Measurements from ENCODE around the gene HSPG2. TPM values are rescaled to one million over a fixed set of nuclear protein-coding genes. Genes with fewer than 3 reads are reported as not detected.

HSPG2 gene
- total and polyA plus RNA-seq, 2 donors (not counting 1 experiment from before 2014, with no cell fraction given), result 2.0 to 4.5 TPM

- WGBS (ENCODE audit: insufficient coverage), result no CpG with 5 or more reads among the region's 4 CpGs
- Mint-ChIP-seq H3K9me3 (ENCODE audit: insufficient read depth) (peaks cover 10% of the 10 kb centered on the region), H3K27ac (no peak overlapping the region), H3K4me3 (no peak overlapping the region), H3K4me1 (no peaks in the 10 kb centered on the region), H3K27me3 (no peaks in the 10 kb centered on the region)
- ATAC-seq (ENCODE audit: low read depth), result no peak
- DNase-seq, result no peak
- POLR2A ChIA-PET, result no interaction called here
- CTCF ChIA-PET, result no interaction called here
- intact Hi-C loops (cut with micrococcal nuclease), result no loop called here
- H3K36me3 ChIP-seq (replicated peaks in 1 of 2; ENCODE audit: control extremely low read depth in 1 of 2, control insufficient read depth in 1 of 2, extremely low read depth in 1 of 2, insufficient read depth in 2 of 2, low read length in 1 of 2), result peaks cover 0 to 2% of the 10 kb centered on the region in 2 experiments
- H3K9me3 ChIP-seq (ENCODE audit: control extremely low read depth in 1 of 3, control insufficient read depth in 2 of 3, insufficient read depth in 1 of 3, low read length in 2 of 3), result peaks cover 0 to 30% (median 11%) of the 10 kb centered on the region in 3 donors
- H3K9ac ChIP-seq (ENCODE audit: low read length), result no peak overlapping the region
- no peak overlapping the region for H2AFZ ChIP-seq (ENCODE audit: insufficient read depth, low read depth, low read length, poor library complexity, severe bottlenecking)
- H3K4me1 ChIP-seq (ENCODE audit: control insufficient read depth in 2 of 2, insufficient read depth in 2 of 2, low read length in 2 of 2), result no peaks in the 10 kb centered on the region
- no peak for TF ChIP-seq EZH2 (IDR thresholded peaks at IDR 0.05; ENCODE audit: borderline replicate concordance, insufficient read depth, low read depth, low read length, poor library complexity, severe bottlenecking)
- no peak for TF ChIP-seq CTCF (IDR thresholded peaks at IDR 0.05)
- H3K4me3 ChIP-seq (ENCODE audit: control extremely low read depth in 1 of 5, extremely low read depth in 1 of 5, insufficient read depth in 1 of 5, low read depth in 2 of 5, low read length in 4 of 5), result no peak overlapping the region
- H4K20me1 ChIP-seq (ENCODE audit: control insufficient read depth, insufficient read depth, low read length, poor library complexity, severe bottlenecking), result no peaks in the 10 kb centered on the region
- no peak overlapping the region for H3K4me2 ChIP-seq (replicated peaks; ENCODE audit: low read depth, low read length, poor library complexity, severe bottlenecking)
- no peaks in the 10 kb centered on the region for H3K79me2 ChIP-seq (ENCODE audit: control insufficient read depth, insufficient read depth, low read length)
- no peak overlapping the region for H3K27ac ChIP-seq (ENCODE audit: low read length in 2 of 2)
- no peaks in the 10 kb centered on the region for H3K27me3 ChIP-seq (replicated peaks in 1 of 4; ENCODE audit: control extremely low read depth in 1 of 4, control insufficient read depth in 3 of 4, insufficient read depth in 4 of 4, low read length in 3 of 4)
These were observed 101.1 kb downstream of the HSPG2 start for GRCh38 chr1:21836010-21836409.

DNA sequence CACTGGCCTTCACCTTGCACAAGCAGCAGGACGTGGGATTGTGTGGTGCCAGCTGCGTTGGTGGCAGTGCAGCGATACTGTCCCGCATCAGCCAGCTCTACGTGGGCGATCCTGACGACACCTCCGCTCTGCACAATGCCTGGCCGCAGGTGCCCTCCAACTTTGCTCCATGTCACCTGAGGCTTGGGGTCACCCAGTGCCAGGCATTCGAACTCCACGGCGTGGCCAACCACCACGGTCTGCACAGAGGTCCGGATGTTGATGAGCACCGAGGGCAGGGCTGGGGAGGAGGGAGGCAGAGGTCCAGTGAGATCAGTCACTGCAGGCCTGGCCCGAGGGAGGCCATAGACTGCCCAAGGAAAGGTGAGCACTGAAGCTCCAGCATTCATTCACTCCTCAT lies 102.4 kb downstream of the HSPG2 start:
- TF ChIP-seq EZH2 (IDR thresholded peaks at IDR 0.05; ENCODE audit: borderline replicate concordance, insufficient read depth, low read depth, low read length, poor library complexity, severe bottlenecking) (no peak), CTCF (IDR thresholded peaks at IDR 0.05) (no peak)
- no peak overlapping the region for H3K4me2 ChIP-seq (replicated peaks; ENCODE audit: low read depth, low read length, poor library complexity, severe bottlenecking)
- H3K4me1 ChIP-seq (ENCODE audit: control insufficient read depth in 2 of 2, insufficient read depth in 2 of 2, low read length in 2 of 2), result no peaks in the 10 kb centered on the region
- no peaks in the 10 kb centered on the region for H3K79me2 ChIP-seq (ENCODE audit: control insufficient read depth, insufficient read depth, low read length)
- H3K27me3 ChIP-seq (replicated peaks in 1 of 4; ENCODE audit: control extremely low read depth in 1 of 4, control insufficient read depth in 3 of 4, insufficient read depth in 4 of 4, low read length in 3 of 4), result no peaks in the 10 kb centered on the region
- no peak overlapping the region for H3K27ac ChIP-seq (ENCODE audit: low read length in 2 of 2)
- DNase-seq (no peak), ATAC-seq (ENCODE audit: low read depth) (no peak)
- no peaks in the 10 kb centered on the region for H3K4me1 Mint-ChIP-seq
- H3K9me3 ChIP-seq (ENCODE audit: control extremely low read depth in 1 of 3, control insufficient read depth in 2 of 3, insufficient read depth in 1 of 3, low read length in 2 of 3), result peaks cover 0 to 30% (median 11%) of the 10 kb centered on the region in 3 donors
- no peak overlapping the region for H3K27ac Mint-ChIP-seq
- no peak overlapping the region for H3K9ac ChIP-seq (ENCODE audit: low read length)
- H3K4me3 Mint-ChIP-seq, result no peak overlapping the region
- no peak overlapping the region for H2AFZ ChIP-seq (ENCODE audit: insufficient read depth, low read depth, low read length, poor library complexity, severe bottlenecking)
- H3K36me3 ChIP-seq (replicated peaks in 1 of 2; ENCODE audit: control extremely low read depth in 1 of 2, control insufficient read depth in 1 of 2, extremely low read depth in 1 of 2, insufficient read depth in 2 of 2, low read length in 1 of 2), result peaks cover 0 to 2% of the 10 kb centered on the region in 2 experiments
- ChIA-PET POLR2A (no interaction called here), CTCF (no interaction called here)
- WGBS (ENCODE audit: insufficient coverage), result 95% methylated on average over 15 of the region's 16 CpGs
- peaks cover 10% of the 10 kb centered on the region for H3K9me3 Mint-ChIP-seq (ENCODE audit: insufficient read depth)
- intact Hi-C loops (cut with micrococcal nuclease), result no loop called here
- H3K4me3 ChIP-seq (ENCODE audit: control extremely low read depth in 1 of 5, extremely low read depth in 1 of 5, insufficient read depth in 1 of 5, low read depth in 2 of 5, low read length in 4 of 5), result no peak overlapping the region
- H3K27me3 Mint-ChIP-seq, result no peaks in the 10 kb centered on the region
- H4K20me1 ChIP-seq (ENCODE audit: control insufficient read depth, insufficient read depth, low read length, poor library complexity, severe bottlenecking), result no peaks in the 10 kb centered on the region

Data from B cell (primary cell).